ENCODE data around the gene MORF4L1. TPM values are rescaled to one million over a fixed set of nuclear protein-coding genes. Genes with fewer than 3 reads are reported as not detected.
"Not testable (repeated sequence)": the region's sequence is repeated elsewhere in the genome, so short reads cannot be mapped to it uniquely, and the experiment has no call there.

The MORF4L1 gene, protein sequence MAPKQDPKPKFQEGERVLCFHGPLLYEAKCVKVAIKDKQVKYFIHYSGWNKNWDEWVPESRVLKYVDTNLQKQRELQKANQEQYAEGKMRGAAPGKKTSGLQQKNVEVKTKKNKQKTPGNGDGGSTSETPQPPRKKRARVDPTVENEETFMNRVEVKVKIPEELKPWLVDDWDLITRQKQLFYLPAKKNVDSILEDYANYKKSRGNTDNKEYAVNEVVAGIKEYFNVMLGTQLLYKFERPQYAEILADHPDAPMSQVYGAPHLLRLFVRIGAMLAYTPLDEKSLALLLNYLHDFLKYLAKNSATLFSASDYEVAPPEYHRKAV
- 199 and 214 TPM in 2 replicates for polyA plus RNA-seq (2014; cell fraction: cytosol; rRNA removed)
- polyA plus RNA-seq (2014; cell fraction: nucleus; rRNA removed), result 124 and 182 TPM in 2 replicates

DNA sequence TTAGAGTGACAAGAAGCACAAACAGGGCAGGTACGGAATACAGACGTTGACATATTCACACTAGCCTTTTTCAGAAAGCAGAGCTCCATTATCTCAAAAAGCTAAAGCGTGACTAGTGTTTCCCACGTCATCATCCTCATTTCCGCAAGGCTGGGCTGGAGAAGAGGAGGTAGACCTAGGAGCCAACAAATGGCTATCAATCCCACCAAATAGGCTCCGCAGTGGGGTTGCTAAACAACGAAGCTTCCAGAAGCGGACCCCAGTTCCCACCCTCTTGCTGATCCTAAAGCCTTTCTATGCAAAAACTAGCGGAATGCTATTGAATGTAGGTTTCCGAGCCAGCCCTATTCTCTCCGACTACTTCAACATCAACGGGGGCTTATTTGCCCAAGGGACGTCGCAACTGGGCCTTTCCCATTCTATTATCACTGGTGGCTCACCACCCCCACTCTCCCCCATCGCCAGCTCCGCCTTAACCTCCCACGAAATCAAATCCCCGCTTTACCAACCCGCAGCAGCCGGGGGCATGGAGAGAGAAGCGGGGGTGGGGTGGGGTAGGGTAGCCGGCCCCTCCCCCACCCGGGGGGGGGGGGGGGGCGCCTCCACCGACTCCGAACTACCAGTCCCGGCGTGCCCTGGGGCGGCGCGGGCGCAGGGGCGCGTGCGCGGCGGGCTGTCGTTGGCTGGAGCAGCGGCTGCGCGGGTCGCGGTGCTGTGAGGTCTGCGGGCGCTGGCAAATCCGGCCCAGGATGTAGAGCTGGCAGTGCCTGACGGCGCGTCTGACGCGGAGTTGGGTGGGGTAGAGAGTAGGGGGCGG lies at the start of gene MORF4L1:
Gene MORF4L1 (plus strand): TSS at position 736 of the 817 bp plus-strand sequence. CDS start 128 bp downstream, outside the sequence.
- peak; percentile 96 for DNase-seq (ENCODE audit: low spot score)

DNA sequence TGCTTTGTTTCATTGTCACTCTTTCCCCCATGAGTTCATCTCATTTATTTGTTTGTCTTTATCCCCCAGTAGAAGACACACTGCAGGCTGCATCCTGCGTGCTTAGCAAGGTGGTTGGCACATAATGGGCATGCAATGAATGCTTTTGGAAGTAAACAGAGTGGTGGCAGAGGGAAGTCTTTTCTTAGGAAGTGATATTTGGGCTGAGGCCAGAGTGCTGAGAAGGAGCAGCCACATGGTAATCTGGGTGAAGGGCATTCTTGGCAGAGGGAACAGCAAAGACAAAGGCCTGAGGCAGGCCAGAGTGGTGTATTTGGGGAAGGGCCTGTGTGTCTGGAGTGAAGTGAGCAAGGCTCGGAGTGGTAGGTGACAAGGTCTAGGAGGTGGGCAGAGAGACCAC lies 43.8 kb upstream of the MORF4L1 start:
- DNase-seq (ENCODE audit: low spot score), result no peak

DNA sequence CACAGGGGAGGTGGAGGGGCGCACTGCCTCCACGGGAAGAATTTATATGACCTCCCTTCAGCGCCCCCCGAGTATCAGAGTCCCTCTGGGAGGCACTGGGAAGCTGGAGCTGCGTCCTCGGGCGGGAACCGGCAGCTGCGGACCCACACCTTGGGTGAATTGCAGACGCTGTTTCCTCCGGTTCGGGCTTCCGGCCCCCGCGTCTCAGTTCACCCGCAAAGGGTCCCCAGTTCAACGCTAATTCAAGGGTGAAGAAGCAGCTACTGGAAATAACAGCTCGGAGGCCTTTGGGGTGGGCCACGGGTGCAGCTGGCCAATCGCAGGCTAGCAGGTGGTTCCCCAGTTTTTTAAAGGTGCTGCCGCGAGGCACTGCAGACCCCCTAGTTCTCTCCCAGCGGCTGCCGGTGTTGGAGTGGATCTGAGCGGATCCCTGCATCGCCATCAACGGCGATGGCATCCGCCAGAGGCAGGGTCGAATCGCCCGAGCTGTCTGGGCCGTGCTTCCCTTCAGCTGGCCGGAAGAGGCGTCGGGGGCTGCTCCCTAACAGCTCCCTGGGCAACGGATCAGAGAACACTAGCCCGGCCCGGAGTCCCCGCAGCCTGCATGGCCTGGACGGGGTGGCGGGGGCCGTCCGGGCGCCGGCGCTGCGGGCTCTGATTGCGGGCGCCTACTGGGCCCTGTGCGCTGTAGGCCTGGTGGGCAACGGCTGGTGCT lies 42.0 kb upstream of the MORF4L1 start:
- no peak for DNase-seq (ENCODE audit: low spot score)

DNA sequence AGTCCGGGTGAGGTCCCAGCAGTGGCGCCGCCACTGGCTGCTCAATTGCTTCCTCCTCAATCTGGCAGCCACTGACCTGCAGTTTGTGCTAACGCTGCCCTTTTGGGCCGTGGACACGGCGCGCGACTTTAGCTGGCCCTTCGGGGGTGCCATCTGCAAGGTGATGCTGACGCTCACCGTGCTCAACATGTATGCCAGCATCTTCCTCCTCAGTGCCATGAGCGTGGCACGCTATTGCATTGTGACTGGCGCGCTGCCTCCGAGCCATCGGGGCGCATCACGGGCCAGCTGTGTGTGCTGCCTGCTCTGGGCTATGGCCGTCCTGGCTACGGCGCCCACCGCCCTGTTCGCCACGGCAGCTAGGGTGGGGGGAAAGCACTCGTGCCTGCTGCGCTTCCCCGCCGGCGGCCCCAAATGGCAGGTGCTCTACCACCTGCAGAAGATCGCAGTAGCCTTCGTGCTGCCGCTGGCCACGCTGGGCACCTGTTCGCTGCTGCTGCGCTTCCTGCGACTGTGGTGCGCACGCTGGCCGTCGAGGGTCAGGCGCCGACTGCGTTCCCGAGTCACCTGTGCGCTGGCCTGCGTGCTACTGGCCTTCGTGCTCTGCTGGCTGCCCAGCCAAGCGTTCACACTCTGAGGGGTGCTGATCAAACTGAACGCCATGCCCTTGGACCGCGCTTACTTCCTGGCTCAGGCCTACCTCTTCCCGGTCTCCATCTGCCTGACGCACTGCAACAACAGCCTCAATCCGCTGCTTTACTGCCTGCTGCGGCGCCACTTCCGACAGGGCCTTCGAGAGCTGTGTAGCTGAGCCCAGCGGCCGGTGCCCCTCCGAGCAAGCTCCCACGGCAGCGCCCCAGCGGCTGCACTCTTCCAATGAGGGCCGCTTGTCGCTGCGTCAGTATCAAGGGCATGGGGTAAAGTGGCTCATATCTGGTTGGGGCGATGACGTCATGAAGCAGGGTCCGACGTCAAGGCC lies 41.2 kb upstream of the MORF4L1 start:
- DNase-seq (ENCODE audit: low spot score), result no peak

DNA sequence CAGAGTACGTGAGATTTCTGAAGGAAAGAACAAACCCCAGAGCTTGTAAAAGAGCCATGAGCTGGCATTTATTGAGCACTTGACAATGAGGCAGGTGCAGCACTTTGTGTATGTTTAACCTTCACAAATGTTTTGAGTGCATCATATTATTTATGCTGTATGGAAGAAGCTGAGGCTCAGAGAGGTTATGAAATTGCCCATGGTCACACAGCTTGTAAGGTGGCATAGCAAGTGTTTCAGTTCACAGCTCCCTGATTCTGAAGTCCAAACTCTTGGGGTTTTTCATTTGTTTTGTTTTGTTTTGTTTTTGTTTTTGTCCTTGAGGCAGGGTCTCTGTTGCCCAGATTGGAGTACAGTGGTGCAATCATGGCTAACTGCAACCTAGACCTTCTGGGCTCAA lies 36.4 kb upstream of the MORF4L1 start:
- DNase-seq (ENCODE audit: low spot score), result no peak

DNA sequence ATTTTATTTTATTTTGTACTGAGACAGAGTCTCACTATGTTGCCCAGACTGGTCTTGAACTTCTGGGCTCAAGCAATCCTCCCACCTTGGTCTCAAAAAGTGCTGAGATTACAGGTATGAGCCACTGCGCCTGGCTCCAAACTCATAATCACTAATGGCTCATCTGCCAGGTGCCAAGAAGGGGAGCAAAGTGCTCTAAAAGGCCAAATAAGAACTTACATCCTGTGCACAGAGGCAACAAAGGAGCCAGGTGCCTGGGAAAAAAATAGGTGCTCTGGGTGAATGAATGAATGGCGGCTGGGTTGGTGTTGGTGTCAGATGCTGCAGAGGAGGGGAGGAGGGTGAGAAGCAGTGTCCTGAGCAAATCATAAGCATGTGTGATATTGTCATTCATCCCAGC lies 35.6 kb upstream of the MORF4L1 start:
- DNase-seq (ENCODE audit: low spot score), result no peak

DNA sequence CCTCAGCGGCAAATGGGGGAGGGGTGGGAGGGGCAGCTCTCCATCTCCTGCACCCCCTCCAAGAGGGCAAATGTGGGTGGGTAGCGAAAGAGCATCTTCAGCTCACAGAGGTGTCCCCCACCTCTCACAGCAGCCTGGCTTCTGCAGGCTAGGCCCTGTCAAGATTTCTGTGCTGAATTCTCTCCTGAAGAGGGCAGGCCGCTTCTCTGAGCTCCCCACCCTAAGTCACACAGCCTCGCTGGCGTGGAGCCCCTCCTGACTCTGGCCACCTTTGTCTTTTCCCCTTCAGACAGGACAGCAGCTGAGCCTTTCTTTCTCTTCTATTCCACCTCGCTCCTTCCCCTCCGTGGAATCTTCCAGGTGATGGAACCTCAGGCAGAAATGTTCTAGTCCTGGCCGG lies 35.1 kb upstream of the MORF4L1 start:
- DNase-seq (ENCODE audit: low spot score), result no peak

DNA sequence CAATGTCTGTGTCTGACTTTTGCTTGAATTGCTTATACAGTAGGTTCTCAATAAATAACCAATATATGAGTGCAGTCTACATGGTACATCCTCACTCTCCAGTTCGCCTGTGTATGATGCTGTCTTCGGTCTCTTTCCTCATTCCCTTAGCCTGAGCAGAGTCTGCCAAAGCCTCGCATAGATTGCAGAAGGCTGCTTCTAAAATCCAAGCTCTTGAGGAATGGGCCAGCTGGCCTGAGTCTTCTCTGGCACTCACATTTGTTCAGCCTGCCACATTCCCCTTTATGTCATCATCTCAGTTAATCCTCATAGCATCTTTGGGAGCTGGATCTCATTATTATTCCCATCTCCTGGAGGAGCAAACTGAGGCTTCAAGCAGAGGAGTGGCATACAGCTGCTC lies 34.2 kb upstream of the MORF4L1 start:
- DNase-seq (ENCODE audit: low spot score), result no peak

DNA sequence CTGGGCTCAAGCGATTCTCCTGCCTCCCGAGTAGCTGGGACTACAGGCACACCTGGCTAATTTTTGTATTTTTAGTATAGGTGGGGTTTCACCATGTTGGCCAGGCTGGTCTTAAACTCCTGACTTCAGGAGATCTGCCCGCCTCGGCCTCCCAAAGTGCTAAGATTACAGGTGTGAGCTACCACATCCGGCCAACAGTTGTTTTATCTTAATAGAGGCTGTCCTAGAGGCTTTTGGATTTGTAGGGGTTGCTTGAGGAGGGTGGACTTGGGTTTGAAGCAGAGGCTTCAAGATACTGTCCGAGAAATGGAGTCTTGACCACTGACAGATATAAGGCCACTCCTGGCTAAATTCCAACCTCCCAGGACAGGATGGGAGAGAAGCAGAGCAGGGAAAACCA lies 33.5 kb upstream of the MORF4L1 start:
- DNase-seq (ENCODE audit: low spot score), result not testable (repeated sequence)

DNA sequence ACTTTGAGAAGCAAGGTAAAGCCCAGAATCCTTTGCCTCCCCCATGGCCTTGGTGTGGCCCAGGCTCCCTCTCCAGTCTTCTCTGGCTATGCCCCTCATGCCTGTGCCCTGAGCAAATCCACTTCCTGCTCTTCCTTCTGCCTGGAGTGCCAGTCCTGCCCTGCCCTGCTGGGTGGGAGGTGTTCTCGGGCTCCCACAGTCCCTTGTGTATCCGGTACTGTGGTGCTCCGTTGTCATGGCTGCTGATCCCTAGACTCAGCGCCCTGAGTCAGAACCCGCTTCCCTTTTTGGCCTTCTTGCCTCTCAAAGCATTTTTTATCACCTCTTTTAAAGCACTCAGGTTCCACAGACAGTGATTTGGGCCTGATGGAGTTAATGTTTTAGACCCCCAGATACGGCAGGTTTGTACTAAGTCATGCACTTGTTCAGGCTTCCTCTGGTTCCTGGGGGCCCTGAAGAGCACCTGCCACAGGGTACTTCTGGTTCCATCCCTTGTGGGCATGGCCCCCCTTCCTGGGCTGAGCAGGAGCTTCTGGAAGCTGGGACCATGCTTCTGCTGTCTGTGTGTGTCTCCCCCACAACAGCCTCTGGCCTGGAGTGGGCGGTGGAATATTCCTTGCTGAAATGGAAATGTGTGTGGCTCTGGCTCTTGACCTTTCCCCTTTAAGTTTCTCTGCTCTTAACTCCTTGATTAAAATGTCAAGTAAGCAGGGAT lies 31.9 kb upstream of the MORF4L1 start:
- DNase-seq (ENCODE audit: low spot score), result no peak

DNA sequence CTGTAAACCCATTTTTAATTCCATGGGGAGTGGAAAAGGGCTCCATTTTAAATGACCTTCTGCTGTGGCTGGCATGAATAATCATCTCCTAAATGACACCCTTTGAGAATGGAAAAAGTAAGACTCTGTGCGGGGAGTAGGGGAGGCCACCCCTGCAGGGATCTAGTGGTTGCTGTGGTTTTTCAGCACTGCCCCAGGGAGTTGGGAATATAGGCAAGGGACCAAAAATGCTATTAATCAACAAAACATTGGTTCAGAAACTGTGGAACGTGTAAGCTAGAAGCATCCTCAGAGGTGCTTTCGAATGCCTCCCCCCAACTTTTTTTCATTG lies 31.3 kb upstream of the MORF4L1 start:
- DNase-seq (ENCODE audit: low spot score), result no peak

DNA sequence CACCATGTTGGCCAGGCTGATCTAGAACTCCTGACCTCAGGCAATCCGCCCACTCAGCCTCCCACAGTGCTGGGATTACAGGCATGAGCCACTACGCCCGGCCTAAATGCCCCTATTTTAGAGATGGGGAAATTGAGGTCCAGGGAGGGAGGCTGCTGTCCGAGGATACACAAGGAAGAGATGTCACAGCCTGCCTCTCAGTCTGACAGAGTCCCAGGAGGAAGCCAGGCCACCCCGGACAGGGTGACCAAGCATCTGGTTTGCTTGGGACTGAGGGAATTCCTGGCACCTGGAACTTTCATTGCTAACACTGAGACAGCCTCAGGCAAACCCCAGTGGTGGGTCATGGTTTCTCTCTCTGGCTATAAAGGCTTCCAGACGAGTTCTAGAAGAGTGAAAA lies 30.8 kb upstream of the MORF4L1 start:
- no peak for DNase-seq (ENCODE audit: low spot score)

DNA sequence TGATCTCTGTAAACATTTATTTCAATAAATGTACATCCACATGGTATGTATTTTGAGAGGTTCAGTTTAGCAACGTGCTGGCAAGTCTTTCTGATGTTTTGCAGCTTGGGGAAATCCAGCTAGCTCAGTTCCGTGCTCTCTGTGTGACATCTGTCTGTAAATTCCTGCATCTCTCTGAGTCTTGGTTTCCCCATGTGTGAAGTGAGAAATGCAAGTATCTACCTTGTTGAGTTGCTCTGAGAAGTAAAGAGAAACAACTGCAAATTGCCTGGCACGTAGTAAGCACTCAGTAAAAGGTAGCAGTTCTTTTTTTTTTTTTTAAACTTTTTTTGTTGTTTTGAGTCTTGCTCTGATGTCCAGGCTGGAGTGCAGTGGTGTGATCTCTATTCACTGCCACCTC lies 30.2 kb upstream of the MORF4L1 start:
- DNase-seq (ENCODE audit: low spot score), result no peak

DNA sequence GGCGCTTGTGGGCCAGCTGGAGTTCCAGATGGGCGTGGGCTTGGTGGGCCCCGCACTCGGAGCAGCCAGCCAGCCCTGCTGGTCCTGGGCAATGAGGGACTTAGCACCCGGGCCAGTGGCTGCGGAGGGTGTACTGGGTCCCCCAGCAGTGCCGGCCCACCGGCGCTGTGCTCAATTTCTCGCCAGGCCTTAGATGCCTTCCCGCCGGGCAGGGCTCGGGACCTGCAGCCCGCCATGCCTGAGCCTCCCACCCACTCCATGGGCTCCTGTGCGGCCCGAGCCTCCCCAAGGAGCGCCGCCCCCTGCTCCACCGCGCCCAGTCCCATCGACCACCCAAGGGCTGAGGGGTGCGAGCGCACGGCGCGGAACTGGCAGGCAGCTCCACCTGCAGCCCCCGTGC lies 25.8 kb upstream of the MORF4L1 start:
- DNase-seq (ENCODE audit: low spot score), result not testable (repeated sequence)

DNA sequence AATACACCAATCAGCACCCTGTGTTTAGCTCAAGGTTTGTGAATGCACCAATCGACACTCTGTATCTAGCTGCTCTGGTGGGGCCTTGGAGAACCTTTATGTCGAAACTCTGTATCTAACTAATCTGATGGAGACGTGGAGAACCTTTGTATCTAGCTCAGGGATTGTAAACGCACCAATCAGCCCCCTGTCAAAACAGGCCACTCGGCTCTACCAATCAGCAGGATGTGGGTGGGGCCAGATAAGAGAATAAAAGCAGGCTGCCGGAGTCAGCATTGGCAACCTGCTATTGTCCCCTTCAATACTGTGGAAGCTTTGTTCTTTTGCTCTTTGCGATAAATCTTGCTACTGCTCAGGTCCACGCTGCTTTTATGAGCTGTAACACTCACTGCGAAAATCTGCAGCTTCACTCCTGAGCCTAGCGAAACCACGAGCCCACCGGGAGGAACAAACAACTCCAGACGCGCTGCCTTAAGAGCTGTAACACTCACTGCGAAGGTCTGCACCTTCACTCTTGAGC lies 25.2 kb upstream of the MORF4L1 start:
- DNase-seq (ENCODE audit: low spot score), result not testable (repeated sequence)

DNA sequence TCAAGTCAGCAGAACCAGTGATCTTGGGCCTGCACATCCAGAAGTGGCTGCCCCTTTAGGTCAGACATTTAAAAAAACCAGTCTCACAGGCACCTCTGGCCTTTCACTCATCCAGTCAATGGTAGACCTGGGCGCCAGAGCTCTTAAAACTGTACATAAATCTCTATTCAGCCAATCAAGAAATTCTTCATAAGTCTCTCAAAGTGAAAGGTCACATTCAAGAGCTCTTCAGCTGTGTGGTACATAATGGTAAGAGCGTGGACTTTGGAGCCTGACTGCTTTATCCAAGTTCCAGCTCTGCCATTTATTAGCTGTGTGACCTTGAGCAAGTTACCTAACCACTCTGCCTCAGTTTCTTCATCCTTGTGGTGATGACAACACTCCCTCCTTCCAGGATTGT lies 22.3 kb upstream of the MORF4L1 start:
- no peak for DNase-seq (ENCODE audit: low spot score)

DNA sequence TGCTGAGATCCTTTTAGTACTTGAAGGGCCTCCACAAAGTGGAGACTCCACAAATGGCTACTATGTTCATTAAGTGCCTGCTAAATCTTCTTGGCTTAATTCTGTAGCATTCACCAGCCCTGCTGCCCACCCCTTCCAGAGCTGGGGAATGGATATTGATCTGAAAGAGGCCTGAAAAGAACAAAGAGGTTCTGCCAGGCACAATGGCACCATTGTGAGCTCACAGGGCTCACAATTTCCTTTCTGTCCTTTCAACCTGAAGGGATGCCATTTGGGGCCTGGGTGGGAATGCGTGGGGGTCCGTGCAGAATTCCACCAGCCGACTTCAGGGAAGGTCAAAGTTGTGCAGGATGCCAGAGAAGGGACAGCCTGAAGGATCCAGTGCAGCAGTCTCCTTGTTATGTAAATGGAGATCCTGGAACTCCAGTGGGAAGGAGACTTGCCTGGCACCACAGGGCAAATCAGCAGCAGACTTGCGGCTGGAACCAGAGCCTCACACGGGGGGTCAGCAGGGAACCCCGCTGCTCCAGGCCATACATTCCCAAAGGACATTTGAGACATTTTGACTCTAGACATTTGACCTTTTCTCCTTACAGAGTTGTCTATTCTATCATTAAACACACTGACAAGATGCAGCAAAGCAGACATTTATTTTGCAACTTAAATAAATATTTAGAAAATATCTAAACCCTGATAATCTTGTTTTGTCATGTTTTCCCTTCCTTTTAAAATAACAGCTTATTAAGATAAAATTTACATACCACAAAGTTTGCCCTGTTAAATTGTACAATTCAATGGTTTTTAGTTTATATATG lies 21.5 kb upstream of the MORF4L1 start:
- DNase-seq (ENCODE audit: low spot score), result no peak

DNA sequence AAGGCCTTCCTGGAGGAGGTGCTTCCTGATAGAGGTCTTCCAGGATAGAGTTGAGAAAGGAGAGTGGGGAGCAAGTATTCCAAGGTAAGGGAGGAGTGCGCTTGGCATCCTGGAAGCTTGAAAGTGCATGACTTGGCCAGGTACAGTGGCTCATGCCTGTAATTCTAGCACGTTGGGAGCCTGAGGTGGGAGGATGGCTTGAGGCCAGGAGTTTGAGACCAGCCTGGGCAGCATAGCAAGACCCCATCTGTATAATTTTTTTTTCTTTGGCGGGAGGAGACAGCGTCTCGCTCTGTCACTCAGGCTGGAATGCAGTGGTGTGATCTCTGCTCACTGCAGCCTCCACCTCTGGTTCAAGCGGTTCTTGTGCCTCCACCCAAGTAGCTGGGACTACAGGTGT lies 19.2 kb upstream of the MORF4L1 start:
- DNase-seq (ENCODE audit: low spot score), result no peak

DNA sequence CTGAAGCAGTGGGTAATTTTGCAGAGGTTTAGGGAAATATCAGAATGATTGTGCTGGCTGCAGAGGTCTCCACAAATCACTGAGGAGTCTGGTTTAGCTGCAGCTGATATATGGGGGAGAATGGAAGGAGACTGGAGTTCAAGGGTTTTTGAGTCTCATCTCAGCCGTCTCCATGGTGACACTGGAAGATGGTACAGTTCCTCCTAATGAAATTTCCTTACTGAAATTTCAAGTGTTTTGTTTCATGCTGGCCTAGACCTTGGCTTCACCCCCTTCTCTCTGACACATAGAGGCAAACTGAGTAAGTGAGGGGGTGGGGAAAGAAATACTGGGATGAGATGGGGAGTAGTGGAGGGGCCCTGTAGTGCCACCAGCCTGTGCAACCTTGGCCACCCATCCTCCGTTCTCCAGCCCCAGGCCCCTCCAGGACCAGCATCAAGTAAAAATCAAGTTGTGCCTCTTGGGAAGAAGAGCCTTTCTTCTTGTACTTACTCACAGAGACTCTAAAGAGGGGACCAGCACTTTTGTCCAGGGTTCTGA lies 17.8 kb upstream of the MORF4L1 start:
- DNase-seq (ENCODE audit: low spot score), result peak; percentile 22

Measured in SK-N-DZ (cell line).